Prostate gland (tissue), 2 donors: ENCODE measurements around the gene STAT4. TPM values are rescaled to one million over a fixed set of nuclear protein-coding genes. Genes with fewer than 3 reads are reported as not detected.

Experiments used
- DNase-seq: peaks from one replicate; pipeline ENCODE4 v3.0.0-alpha.2; 2019; ENCODE audit warnings: low spot score
- H3K27ac ChIP-seq, 2 donors: fragments of 200-600 bp; sonication (generic); 2 replicates each; pipeline ENCODE4 v1.5.1; 2017 to 2019
- H3K27me3 ChIP-seq: fragments of 200-600 bp; sonication (generic); replicated peaks from 2 replicates; pipeline ENCODE4 v1.5.1; 2019; ENCODE audit not compliant: insufficient read depth
- H3K36me3 ChIP-seq, 2 donors: fragments of 200-600 bp; sonication (generic); 1 replicate in 1 of 2; 2 replicates in 1 of 2; pipeline versions ENCODE4 v1.5.1 to v1.8.1; 2017 to 2019
- H3K4me1 ChIP-seq: fragments of 200-600 bp; sonication (generic); replicated peaks from 2 replicates; pipeline ENCODE4 v1.5.1; 2019
- H3K4me3 ChIP-seq, 2 donors: fragments of 200-600 bp; sonication (generic); 2 replicates each; pipeline ENCODE4 v1.5.1; 2017 to 2019
- H3K9me3 ChIP-seq: fragments of 200-600 bp; sonication (generic); 2 replicates; pipeline ENCODE4 v1.5.1; 2017
- CTCF ChIP-seq, 4 experiments: fragments of 200-600 bp in 2 of 4; fragments of 450-650 bp in 2 of 4; sonication (generic) in 2 of 4; IDR thresholded peaks; 1 replicate in 3 of 4; 2 replicates in 1 of 4; pipeline ENCODE4 v1.5.1; 2016 to 2019; ENCODE audit warnings: antibody characterized with exemption in 4 of 4, mild to moderate bottlenecking in 2 of 4, moderate library complexity in 2 of 4
- POLR2A ChIP-seq: fragments of 450-650 bp; IDR thresholded peaks from one replicate; pipeline ENCODE4 v1.6.1; 2016; ENCODE audit warnings: antibody characterized with exemption, mild to moderate bottlenecking
- POLR2AphosphoS5 ChIP-seq: sonication (generic); formaldehyde crosslinking; IDR thresholded peaks from one replicate; pipeline ENCODE4 v1.6.1; 2017; ENCODE audit warnings: antibody characterized with exemption
- WGBS: methylation state at CpG from one replicate; pipeline ENCODE4 v1.1.5; 2018; 5-methylcytosine and 5-hydroxymethylcytosine counted together
- intact Hi-C: fragments of 100-400 bp; cut with DNase I; formaldehyde crosslinking; loops from one replicate; pipeline ENCODE4 v1.14.2; 2022
- total RNA-seq, 2 donors: library from RNA; depleted of rRNA; stranded (reverse); fragments of >200 nt; gene quantifications; one replicate each; pipeline ENCODE4 v1.1.0, GENCODE V29; 2016

The STAT4 gene
- total RNA-seq, 2 donors from 2014 or later: 0.41 to 8.8 TPM

GRCh38 chr2:191001624-191002023 is 149.2 kb downstream of the STAT4 start:
- H3K36me3 ChIP-seq: no peaks in the 10 kb centered on the region
- intact Hi-C loops: no loop called here
- 90% methylated on average over 3 of the region's 3 CpGs for WGBS
- peak overlapping the region in 1 of 2 donors; percentile 56 for H3K27ac ChIP-seq
- no peaks in the 10 kb centered on the region for H3K4me1 ChIP-seq
- no peaks in the 10 kb centered on the region for H3K9me3 ChIP-seq
- H3K27me3 ChIP-seq: no peaks in the 10 kb centered on the region
- no peak overlapping the region for H3K4me3 ChIP-seq
- no peak for DNase-seq
- TF ChIP-seq POLR2A (no peak), POLR2AphosphoS5 (no peak), CTCF (IDR thresholded peaks at IDR 0.05) (no peak)

DNA sequence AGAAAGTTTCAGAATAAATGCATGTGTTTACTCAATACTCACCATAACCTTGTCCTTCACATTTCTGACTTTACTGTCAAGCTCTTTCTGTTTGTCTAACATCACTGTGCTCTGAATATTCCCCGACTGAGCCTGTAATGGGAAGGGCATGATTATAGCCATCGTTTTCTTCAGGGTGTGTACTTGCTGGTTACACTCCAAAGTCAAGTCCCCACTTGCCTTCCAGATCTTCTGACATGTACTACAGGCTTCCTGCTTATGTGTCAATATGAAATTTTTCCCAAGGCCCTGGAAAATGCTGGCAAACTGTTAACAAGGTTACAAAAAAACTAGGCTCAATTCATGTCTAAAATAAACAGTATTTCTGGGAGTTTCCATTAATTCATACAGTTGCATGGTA is 149.8 kb downstream of the STAT4 start:
- H3K4me3 ChIP-seq: no peak overlapping the region
- no peaks in the 10 kb centered on the region for H3K27me3 ChIP-seq
- intact Hi-C loops: no loop called here
- H3K4me1 ChIP-seq: no peaks in the 10 kb centered on the region
- no peaks in the 10 kb centered on the region for H3K9me3 ChIP-seq
- DNase-seq: peak; percentile 26
- TF ChIP-seq POLR2AphosphoS5 (no peak), POLR2A (no peak), CTCF (IDR thresholded peaks at IDR 0.05) (no peak)
- 26% methylated on average over 2 of the region's 2 CpGs for WGBS
- H3K27ac ChIP-seq: peak overlapping the region in 1 of 2 donors; percentile 56
- no peaks in the 10 kb centered on the region for H3K36me3 ChIP-seq

- intact Hi-C loops: no loop called here
- Histone ChIP-seq H3K27ac (peak overlapping the region in 1 of 2 donors; percentile 56), H3K27me3 (no peaks in the 10 kb centered on the region), H3K36me3 (no peaks in the 10 kb centered on the region), H3K4me1 (no peaks in the 10 kb centered on the region), H3K4me3 (no peak overlapping the region), H3K9me3 (no peaks in the 10 kb centered on the region)
- 90% methylated on average over 9 of the region's 9 CpGs for WGBS
- no peak for TF ChIP-seq POLR2AphosphoS5
- TF ChIP-seq POLR2A: no peak
- TF ChIP-seq CTCF (IDR thresholded peaks at IDR 0.05): no peak
- no peak for DNase-seq
Measured at GRCh38 chr2:190999949-191000665, 150.7 kb downstream of the STAT4 start.

DNA sequence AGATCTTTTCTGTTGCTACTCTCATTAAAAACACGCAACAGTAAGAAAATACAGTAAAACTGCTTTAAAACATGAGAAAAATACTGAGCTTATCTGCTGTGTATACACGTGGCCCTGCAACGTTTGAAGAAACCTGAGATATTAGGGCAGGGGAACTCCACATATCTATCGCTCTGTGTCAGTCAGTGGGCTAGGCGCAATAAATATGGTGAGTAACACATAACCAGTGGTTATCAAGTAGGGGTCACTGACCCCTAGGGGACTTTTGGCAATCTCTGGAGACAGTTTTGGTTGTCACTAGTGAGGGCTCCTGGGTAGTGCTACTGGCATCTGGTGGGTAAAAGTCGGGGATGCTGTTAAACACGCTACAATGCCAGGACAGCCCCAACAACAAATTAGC is 151.7 kb downstream of the STAT4 start:
- TF ChIP-seq POLR2AphosphoS5 (no peak), CTCF (IDR thresholded peaks at IDR 0.05) (no peak), POLR2A (no peak)
- no peak overlapping the region for H3K27ac ChIP-seq
- H3K4me3 ChIP-seq: no peak overlapping the region
- H3K36me3 ChIP-seq: peaks cover 0 to 5% of the 10 kb centered on the region in 2 donors
- H3K9me3 ChIP-seq: no peaks in the 10 kb centered on the region
- no peaks in the 10 kb centered on the region for H3K27me3 ChIP-seq
- intact Hi-C loops: no loop called here
- no peaks in the 10 kb centered on the region for H3K4me1 ChIP-seq
- no peak for DNase-seq
- WGBS: 91% methylated on average over 7 of the region's 7 CpGs

DNA sequence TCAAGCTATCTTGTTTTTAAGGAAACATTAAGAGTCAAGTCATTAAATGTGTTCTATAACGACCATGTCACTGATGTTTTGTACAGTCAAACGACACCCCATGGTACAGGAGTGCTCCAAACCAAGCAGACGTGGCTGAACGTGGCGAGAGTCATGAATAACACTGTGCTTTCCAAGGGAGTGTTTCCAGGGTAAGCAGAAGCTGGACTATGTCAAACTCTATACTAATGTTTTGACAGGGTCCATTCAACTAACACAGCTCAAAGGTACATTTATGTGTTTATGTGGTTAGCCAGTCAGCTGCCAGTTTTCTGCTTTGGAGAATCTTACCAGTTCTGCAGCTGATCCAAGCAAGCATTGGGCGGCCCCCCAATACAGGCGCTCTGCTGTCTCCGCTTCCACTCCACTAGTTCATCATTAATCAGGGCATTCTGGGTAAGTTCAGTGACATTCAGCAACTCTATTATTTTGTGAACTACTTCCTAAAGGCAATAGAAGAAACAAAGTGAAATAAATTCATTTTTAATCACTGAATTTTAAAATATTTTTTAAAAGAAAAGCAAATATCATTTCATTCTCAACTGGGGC is 153.2 kb downstream of the STAT4 start:
- Histone ChIP-seq H3K9me3 (no peaks in the 10 kb centered on the region), H3K4me1 (no peaks in the 10 kb centered on the region), H3K27ac (no peak overlapping the region), H3K36me3 (peaks cover 0 to 7% of the 10 kb centered on the region in 2 donors), H3K27me3 (no peaks in the 10 kb centered on the region), H3K4me3 (no peak overlapping the region)
- intact Hi-C loops: no loop called here
- 87% methylated on average over 8 of the region's 8 CpGs for WGBS
- TF ChIP-seq CTCF (IDR thresholded peaks at IDR 0.05): no peak
- no peak for TF ChIP-seq POLR2AphosphoS5
- TF ChIP-seq POLR2A: no peak
- no peak for DNase-seq
